ENCODE results near the gene DNAJB1.

- TF ChIP-seq CTCF (conservative IDR thresholded peaks at IDR 0.05; ENCODE audit: low read depth, low read length), result no peak
- TF ChIP-seq EZH2 (IDR thresholded peaks at IDR 0.05; ENCODE audit: borderline replicate concordance, low read depth, low read length, poor library complexity, severe bottlenecking), result no peak
These were observed 48.5 kb upstream of the DNAJB1 start for GRCh38 chr19:14566712-14567077.

Data from A673 (cell line).